NCI-H524 (cell line): ENCODE results near the gene RPS6KA4.

ENCODE experiments used
- DNase-seq, 2 experiments: peaks; one replicate each; lab custom pipeline; 2025; lab: John Stamatoyannopoulos, UW

Gene RPS6KA4

DNA sequence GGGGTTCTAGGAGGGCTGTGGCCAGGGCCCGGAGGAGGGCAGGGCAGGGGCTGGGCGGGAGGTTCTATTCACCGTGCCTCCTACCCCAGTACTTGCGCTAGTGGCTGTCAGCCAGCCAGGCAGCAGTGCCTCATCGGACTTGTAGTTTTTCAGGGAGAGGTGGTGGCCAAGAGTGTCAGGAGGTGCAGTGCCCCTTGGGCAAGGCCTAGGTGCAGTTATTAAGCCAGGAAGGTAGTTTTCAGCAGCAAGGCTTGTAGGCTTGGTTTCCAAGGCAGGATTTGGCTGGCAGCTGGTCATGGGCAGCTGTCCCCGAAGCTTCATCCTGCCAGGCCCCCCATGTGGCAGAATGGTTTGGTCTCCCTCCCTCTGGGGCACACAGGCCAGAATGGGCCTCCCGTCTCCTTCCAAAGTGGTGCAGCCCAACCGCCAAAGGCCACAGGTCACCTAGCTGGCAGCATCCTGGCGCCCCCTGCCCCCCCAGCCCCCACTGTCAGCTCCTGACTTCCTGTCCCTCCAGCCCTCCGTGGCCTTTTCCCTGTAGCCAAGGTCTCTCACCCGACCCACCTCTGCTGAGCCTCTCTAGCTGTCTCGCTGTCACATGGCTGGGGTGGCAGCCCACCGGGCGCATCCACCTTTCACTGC is 10.5 kb upstream of the RPS6KA4 start:
- DNase-seq = peak; percentile 77 to 80

DNA sequence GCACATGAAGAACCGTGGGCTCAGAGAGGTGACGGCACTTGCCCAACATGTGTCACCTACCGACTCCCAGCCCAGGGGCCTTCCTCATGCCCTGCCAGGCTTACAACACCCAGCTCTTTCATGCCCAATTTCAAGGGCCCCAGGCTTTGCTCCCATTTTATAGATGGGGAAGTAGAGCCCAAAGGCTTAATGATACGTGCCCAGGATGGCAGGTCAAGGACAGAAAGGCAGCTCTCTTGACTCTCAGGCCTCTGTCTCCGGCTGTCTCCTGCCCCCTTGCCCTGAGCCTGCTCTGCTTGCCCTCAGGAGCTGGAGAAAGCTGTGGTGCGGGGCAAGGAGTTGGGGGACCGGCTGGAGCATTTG is 10.0 kb upstream of the RPS6KA4 start:
- DNase-seq = no peak

DNA sequence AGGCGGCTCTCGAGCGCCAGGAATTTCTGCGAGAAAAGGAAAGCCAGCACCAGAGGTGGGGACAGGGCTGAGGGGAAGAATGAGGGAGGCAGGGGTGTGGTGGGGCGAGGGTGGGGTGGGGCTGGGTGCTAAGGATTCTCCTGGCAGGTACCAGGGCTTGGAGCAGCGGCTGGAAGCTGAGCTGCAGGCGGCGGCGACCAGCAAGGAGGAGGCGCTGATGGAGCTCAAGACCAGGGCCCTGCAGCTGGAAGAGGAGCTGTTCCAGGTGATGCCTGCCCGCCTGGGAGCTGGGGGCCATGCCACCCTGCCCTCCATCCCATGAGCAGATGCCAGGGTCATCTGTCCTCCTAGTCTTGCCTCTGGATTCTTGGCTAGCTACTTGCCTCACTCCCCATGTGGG is 9.6 kb upstream of the RPS6KA4 start:
- no peak for DNase-seq

DNA sequence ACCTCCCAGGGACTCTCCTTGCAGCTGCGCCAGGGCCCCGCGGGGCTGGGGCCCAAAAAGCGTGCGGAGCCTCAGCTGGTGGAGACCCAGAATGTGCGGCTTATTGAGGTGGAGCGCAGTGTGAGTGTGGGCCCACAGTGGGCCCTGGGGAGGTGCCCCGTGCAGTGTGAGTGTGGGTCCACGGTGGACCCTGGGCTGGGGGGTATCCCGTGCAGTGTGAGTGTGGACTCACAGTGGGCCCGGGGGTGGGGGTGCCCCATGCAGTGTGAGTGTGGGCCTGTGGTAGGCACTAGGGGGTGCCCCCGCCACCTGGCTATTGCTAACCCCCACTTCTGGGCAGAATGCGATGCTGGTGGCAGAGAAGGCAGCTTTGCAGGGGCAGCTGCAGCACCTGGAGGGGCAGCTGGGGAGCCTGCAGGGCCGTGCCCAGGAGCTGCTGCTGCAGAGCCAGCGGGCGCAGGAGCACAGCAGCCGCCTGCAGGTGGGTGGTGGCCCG is 7.8 kb upstream of the RPS6KA4 start:
- DNase-seq = no peak

DNA sequence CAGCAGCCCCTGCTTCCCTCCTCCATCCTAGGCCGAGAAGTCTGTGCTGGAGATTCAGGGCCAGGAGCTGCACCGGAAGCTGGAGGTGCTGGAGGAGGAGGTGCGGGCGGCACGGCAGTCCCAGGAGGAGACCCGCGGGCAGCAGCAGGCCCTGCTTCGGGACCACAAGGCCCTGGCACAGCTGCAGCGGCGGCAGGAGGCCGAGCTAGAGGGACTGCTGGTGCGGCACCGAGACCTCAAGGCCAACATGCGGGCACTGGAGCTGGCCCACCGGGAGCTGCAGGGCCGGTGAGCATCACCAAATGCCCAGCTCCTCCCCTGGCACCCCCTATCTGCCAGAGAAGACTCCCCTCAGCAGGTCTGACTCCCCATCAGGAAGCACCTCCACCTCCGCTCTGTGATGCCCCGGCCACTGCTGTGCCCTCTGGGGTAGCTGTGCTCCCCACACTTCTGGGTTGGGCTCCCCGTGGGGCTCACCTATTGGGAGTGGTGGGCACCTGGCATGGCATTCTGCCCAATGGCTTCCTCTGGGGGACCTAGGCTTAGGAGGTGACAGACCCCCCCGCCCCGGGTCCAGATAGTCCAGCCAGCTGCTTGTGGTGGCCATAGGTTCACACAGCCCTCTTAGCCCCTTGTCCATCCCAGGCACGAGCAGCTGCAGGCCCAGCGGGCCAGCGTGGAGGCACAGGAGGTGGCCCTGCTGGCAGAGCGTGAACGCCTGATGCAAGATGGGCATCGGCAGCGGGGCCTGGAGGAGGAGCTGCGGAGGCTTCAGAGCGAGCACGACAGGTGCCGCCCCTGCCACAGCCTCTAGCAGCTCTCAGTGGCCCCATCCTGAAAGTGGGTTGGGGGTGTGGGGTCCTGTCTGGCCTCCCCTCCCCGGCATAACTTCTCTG is 6.6 kb upstream of the RPS6KA4 start:
- no peak for DNase-seq

DNA sequence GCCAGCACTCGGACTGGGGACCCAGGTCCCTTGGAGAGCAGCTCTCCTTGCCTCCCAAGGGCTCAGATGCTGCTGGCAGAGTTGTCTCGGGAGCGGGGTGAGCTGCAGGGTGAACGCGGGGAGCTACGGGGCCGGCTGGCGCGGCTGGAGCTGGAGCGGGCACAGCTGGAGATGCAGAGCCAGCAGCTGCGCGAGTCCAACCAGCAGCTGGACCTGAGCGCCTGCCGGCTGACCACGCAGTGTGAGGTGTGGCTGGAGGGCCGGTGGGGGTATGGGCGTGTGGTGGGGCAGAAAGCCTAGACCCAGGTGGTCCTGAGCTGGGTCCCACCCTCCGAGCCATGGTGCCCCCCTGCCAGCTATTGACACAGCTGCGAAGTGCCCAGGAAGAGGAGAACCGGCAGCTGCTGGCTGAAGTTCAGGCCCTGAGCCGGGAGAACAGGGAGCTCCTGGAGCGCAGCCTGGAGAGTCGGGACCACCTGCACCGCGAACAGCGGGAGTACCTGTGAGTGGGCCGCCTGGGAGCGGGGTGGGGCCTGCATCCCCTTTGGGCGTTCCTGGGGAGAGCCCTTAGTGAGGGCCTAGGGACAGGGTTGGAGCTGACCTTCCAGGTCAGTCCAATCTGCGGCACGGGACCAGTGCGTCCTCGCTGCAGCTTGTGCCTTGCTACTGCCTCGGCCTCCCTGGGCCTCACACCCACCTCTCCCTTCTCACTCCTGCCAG is 5.8 kb upstream of the RPS6KA4 start:
- no peak for DNase-seq

DNA sequence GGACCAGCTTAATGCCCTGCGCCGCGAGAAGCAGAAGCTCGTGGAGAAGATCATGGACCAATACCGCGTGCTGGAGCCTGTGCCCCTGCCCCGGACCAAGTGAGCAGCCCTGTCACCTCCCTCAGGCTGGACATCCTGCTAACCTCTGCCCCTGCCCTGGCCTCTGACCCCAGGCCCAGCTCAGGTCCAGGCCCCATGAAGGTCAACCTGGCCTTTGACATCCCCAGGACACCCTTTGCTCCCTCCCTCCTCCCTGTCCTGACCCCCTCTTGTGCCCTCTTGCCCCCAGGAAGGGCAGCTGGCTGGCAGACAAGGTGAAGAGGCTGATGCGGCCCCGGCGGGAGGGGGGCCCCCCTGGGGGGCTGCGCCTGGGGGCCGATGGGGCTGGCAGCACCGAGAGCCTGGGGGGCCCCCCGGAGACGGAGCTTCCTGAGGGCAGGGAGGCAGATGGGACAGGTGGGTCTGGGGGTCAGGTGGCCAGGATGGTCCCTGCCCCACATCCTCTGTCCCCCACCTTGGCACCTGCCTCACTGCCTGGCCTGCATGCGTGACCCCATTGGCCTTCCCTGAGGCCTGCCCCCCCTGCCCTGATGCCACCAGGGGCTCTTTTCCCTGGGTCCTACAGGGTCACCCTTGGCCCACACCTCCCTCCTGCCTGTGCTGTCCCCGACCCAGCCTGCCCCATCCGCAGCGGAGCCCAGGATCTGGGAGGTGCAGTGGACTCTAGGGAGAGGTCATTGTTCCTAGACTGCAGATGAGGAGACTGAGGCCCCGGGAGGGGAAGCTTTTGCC is 5.1 kb upstream of the RPS6KA4 start:
- DNase-seq = no peak

DNA sequence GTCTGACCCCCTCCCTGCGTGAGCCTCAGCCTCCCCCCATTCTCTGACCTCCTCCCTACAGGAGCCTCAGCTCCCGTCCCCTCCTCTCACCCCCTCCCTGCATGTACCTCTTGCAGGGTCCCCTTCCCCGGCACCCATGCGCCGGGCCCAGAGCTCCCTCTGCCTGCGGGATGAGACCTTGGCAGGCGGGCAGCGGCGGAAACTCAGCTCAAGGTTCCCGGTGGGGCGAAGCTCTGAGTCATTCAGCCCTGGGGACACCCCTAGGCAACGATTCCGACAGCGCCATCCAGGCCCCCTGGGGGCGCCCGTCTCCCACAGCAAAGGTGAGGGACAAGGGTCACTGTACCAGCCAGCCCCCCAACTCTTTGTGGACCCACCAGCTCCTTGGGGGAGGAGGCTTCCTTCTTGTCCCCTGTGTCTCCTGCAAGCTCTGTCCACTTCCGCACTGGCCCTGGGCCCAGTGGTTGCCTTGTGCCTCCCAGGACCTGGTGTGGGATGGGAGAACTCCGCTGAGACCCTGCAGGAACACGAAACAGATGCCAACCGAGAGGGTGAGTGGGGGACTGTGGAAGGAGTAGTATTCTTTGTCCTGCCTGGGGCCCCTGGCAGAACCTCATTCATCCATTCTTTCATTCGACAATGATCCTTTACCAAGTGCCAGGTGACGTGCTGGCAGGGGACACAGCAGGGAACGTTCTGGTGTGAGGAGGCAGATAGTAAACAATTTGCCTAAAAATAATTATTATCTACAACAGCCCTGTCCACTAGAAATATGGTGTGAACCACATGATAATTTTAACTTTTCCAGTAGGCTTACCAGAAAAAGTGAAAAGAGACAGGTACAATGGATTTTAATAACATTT is 3.7 kb upstream of the RPS6KA4 start:
- peak; percentile 39 to 84 for DNase-seq

DNA sequence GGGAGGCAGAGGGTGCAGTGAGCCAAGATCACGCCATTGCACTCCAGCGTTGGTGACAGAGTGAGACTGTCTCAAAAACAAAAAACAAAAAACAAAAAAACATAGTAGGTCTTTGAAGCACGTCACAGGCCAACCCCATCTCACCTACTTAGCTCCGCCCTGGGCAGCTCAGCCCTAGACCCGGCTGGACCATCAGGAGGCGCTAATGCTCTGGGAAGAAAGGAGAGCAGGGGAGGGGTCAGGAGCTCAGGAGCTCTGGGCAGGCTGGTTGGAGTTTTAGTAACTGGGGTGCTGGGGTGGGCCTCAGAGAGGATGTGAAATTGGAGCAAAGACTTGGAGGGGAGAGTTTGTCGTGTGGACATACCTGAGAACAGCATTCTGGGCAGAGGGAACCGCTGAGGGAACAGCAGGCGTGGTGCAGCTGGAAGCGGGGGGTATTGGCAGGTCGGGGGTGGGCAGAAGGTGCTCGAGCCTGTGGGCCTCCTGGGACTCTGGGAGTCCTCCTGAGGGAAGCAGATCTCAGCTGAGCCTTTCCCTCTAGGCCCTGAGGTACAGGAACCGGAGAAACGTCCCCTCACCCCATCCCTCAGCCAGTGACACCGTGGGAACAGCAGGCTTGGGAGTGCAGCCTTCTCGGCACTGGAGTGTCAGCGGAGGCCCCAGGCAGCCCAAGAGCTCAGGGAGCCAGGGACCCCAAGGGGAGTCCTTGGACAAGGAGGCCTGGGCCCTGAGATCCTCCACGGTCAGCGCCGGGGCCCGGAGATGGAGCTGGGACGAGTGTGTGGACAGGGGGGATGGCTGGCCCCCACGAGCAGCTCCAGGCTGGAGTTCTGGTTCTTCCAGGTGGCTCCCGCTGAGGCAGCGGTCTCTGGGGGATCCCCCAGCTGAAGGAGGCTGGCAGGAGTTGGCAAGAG is 2.2 kb upstream of the RPS6KA4 start:
- peak; percentile 44 to 71 for DNase-seq

DNA sequence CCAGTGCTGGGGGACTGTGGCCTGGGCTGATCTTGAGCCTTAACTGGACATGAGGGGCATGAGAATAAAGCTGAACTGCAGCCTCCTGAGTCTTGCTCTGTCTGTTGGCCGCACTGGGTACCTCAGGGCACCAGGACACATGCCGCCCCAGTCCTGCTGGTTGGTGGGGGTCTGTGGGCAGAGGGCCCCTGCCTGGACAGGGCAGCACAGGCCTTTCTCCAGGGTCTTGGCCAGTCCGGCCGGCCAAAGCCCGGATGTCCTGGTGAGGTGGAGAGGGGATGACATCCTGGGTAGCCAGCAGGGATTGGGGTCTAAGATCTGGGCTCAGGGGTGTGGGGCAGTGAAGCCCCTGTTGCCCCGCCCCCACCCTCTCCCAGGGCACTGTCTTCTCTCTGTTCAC is 1.5 kb upstream of the RPS6KA4 start:
- no peak for DNase-seq

DNA sequence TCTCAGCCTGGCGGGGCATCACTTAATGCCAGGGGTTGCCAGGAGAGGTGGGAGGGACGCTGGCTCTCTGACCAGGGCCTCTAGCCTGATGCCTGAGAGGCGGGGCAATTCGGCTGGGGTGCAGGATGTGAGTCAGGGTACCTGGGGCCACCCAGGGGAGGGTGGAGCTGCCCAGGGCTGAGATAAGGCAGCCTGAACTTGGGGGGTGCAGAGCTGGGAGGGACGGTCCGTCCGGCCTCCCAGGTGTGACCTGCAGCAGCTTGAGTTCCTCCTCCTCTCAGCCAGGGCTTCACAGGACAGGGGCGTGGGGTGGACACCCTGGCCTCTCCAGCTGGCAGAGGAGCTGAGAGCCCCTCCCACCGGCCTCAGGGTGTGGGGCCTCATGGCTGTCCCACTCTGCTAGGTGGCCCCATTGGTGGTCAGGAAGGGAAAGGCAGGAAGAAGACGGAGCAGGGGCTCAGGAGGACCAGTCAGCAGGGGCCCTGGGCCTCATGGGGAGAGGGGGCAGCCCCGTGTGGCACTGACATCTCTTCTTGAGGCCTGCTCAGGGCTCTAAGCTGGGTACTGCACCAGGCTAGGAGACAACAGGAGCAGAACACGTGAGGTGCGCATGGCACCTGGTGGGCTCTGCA is 942 bp upstream of the RPS6KA4 start:
- no peak for DNase-seq

DNA sequence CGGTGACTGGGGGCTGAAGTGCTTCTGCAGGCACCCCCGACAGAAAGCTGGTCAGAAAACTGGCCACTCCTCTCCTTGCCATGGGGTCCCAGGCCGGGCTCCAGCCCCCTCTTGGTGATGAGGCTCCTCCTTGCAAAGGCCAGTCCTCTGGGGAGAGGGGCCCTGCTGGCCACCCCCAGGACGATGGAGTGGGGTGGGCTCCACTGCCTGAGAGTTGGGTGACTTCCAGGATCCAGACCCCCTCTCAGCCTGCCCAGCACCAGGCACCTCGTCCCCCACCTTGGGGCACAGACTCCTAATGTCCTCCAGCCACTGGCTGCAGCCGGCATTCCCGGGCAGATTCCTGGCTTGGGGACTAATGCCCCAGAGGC is 441 bp upstream of the RPS6KA4 start:
- DNase-seq = no peak

DNA sequence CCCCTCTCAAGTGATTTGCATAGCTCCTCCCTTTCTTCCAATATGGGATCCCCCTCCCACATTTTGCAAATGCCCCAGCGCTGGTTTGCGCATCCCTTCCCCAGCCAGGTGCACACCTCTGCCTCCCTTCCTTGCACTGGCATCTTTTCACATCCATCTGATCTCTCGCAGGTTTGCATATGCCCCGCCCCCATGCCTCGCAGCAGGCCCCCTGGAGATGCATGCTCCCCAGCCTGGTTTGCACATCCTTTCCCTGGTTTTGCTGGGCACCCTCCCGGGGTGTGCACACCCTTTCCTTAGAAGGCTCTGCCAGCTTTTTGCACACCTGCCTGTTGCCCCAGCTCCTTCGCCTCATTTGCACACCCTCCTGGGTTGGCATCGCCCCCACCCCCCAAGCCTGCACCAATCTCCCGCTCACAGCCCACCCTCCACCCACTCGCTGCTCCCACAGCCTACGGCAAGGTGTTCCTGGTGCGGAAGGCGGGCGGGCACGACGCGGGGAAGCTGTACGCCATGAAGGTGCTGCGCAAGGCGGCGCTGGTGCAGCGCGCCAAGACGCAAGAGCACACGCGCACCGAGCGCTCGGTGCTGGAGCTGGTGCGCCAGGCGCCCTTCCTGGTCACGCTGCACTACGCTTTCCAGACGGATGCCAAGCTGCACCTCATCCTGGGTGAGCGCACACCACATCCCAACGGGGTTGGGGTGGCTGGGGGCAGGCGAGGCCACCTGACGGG is 917 bp downstream of the RPS6KA4 start:
- no peak for DNase-seq

DNA sequence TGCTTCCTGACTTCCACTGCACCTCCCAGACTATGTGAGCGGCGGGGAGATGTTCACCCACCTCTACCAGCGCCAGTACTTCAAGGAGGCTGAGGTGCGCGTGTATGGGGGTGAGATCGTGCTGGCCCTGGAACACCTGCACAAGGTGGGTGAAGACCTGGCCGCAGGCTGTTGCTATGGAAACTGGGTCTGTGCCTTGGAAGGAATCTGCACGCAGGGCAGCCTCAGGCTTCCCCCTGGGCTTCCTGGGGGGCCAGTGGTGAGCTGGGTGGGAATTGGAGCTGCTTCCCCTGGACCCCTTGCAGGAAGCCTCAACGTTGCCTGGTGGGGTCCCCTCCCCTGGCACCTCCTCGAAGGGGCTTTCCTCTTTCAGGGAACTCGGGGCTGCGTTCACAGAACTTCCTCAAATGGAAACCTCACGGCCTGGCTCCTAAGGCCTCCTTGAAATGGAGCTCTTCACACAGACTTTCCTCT is 1.5 kb downstream of the RPS6KA4 start:
- no peak for DNase-seq

DNA sequence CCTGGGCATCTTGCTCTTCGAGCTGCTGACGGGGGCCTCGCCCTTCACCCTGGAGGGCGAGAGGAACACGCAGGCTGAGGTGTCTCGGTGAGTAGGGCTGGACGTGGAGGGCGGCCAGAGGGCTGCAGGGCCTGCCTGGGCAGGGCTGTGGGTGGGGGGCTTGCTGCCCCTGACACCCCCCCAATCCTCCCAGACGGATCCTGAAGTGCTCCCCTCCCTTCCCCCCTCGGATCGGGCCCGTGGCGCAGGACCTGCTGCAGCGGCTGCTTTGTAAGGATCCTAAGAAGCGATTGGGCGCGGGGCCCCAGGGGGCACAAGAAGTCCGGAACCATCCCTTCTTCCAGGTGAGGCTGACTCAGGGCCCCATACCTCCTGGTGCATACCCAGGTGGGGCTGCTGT is 2.7 kb downstream of the RPS6KA4 start:
- DNase-seq = no peak

DNA sequence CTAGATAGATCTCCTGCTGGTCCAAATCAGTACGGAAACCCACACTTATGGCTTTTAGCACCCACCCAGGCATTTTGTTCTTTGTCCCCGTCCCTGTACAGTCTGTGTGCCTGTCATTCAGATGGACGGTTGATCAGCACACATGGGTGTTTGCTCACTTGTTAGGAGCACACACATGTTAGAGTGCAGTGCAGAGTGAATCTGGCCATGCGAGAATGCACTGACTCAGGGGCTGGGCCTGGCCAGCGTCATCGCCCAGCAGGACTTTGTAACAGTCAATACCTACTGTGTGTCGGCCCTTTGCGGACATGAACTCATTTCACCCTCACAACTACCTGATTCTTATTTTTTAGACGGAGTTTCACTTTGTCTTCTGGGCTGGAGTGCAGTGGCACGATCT is 3.4 kb downstream of the RPS6KA4 start:
- no peak for DNase-seq

DNA sequence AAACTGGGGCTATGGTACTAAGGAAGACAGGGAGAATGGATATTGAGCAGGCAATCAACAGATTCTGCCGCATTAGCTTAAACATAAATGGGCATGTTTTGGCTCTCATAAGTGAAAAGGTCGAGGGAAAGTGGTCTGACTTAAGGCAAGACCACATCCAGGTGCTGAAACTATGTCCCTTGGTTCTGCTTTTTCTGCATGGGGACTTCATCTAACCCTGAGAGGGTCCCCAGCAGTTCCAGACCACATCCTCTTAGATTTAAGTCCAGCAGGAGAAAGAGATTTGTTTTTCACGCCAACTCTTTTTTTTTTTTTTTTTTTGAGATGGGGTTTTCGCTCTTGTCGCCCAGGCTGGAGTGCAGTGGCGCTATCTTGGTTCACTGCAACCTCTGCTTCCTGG is 5.5 kb downstream of the RPS6KA4 start:
- no peak for DNase-seq

DNA sequence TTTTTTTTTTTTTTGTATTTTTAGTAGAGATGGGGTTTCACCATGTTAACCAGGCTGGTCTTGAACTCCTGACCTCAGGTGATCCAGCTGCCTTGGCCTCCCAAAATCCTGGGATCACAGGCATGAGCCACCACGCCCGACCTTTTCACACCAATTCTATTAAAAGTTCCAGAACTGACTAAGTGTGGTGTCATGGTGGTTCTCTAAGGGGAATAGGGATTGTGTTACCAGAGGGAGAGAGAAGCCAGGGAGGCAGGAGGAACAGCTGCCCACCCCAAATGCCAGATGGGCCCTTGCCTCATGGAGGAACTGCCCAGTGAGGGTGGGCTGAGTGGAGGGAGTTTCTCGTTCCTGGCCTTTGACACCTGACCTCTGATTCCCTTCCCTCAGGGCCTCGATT is 5.9 kb downstream of the RPS6KA4 start:
- DNase-seq = no peak

DNA sequence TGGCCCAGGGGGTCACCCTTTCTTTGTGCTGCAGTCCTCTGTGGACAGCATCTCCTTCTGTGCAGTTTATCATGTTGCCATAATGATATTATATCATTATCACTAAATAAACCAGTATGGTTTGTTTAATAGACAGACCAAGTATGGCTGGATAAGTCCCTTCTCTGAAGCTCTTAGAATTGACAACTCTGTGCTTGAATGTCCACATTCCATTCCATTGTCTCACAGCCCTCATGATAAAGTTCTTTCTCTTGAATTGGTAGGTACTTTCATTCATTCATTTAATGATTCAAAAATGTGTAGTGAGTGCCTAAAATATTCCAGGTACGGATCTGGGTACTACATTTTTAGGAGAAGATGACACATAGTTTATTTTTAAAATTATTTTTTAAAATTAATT is 7.8 kb downstream of the RPS6KA4 start:
- no peak for DNase-seq
